Gastroesophageal sphincter (tissue), 3 donors: ENCODE measurements around the gene CLEC2B.

Source experiments
- CTCF ChIP-seq, 4 experiments: fragments of 200-600 bp in 2 of 4; fragments of 450-650 bp in 2 of 4; sonication (generic) in 1 of 4; IDR thresholded peaks; one replicate each; pipeline ENCODE4 v1.5.1; 2017 to 2019; ENCODE audit warnings: antibody characterized with exemption in 4 of 4, mild to moderate bottlenecking in 2 of 4, moderate library complexity in 2 of 4
- POLR2A ChIP-seq, 2 donors: fragments of 450-650 bp; IDR thresholded peaks; one replicate each; pipeline ENCODE4 v1.6.1; 2017; ENCODE audit warnings: antibody characterized with exemption in 2 of 2, mild to moderate bottlenecking in 2 of 2, moderate library complexity in 1 of 2

GRCh38 chr12:9864913-9865675 lies 4.1 kb downstream of the CLEC2B start:
- TF ChIP-seq CTCF (IDR thresholded peaks at IDR 0.05) (no peak), POLR2A (IDR thresholded peaks at IDR 0.05) (no peak)
